GM19240 (cell line): ENCODE data around the gene TMC1.

Source experiments
- DNase-seq: peaks from one replicate; pipeline ENCODE4 v3.0.0; 2011; ENCODE audit warnings: low spot score; ENCODE audit not compliant: insufficient read length

TMC1 gene

DNA sequence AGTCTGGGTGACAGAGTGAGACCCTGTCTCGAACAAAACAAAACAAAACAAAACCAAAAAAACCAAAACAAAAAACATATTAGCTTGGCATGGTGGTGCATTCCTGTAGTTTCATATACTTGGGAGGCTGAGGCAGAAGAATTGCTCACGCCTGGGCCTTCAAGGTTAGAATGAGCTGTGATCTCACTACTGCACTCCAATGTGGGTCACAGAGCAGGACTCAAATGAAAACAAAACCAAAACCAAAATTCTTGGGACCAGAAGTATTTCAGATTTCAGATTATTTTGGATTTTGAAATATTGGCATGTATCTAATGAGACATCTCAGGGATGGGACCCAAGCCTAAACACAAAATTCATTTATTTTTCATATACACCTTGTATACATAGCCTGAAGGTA, 80.2 kb downstream of the TMC1 start:
- no peak for DNase-seq

DNA sequence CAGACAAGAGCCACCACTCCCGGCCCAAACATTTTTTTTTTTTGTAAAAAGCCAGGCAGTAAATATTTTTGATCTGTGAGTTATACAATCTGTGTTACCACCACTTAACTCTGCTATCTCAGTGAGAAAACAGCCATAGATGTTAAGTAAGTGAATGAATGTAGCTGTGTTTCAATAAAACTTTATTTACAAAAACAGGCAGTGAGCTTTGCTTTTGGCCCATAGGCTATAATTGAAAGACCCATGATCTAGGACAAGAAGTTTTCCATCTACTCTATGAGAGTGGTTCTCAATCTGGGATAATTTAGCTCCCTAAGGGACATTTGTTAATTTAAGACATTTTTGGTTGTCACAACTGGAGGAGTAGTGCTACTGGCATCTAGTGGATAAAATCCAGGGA, 91.0 kb downstream of the TMC1 start:
- DNase-seq: no peak

DNA sequence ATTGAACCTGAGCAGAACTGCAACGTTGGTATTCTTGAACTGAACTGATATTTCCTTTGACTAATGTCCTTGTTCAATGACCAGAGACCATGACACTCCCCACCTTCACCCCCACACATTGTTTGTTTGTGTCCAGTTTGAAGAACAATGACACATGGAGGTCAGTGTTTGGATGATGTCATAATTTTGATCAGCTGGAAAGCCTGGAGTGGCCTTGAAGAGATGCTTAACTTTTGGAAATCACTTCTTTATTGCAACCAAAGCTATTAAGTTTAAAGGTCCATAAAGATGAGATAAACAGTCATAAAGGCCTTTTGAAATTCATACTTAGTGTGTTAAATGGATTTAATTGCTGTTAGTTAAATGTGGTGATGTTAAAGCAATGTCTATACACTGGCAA, 92.7 kb downstream of the TMC1 start:
- no peak for DNase-seq

DNA sequence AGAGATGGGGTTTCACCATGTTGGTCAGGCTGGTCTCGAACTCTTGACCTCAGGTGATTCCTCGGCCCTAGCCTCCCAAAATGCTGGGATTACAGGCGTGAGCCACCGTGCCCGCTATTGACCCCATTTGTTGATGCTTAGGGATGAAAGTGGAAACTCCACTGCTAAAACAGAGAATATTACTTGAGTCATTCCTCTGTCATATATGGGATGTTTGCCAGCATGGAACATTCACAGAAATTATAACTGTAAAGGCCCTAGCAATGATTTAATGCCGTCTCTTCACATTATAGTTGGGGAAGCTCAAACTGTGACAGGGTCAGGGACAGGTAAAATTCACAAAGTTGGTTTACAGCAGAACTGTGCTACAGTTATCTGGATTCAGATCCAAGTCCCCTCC, 94.5 kb downstream of the TMC1 start:
- DNase-seq: no peak

GRCh38 chr9:72618811-72619210, 97.4 kb downstream of the TMC1 start:
- no peak for DNase-seq

DNA sequence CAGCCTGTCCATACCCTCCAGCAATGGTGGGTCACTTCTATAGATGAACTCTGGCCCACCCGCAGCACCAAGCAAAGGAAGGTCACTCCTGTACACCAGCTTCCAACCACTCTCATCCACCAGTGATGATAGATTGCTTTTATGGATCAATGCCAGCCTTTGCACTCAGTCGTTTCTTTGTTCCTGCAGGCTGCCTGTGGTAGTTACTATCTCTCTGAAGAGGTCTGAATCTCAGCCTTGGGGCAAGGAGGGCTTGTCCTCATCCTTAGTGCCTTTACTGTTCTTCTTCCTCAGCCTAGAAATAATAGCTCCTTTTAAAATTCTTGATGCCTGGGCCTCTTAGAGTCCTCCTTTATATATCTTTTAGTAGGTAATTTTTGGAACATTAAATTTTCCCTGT, 100.8 kb downstream of the TMC1 start:
- DNase-seq: no peak

- no peak for DNase-seq
Observed at GRCh38 chr9:72623156-72623555, 101.7 kb downstream of the TMC1 start.

DNA sequence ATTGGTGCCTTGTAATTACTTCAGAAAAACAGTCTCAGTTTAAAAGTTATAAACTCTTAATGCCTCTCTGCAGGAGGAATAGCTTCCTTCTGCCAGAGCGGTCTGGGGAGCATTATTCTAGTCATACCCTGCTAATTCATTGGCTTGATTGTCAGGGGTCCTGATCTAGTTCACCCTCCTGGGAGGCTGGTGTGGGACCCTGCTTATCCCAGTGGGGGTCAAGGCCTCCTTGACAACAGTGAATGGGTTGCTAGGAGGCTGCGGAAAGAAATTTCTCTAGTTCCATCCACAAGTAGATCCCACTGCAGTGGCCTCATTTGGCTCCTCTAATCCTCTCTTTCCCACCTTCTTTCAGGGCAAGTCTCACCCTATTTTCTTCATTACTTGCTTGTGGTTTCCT, 105.7 kb downstream of the TMC1 start:
- DNase-seq: no peak

GRCh38 chr9:72627956-72628540, 106.6 kb downstream of the TMC1 start:
- DNase-seq: no peak

GRCh38 chr9:72633966-72634365, 112.6 kb downstream of the TMC1 start:
- DNase-seq: no peak

GRCh38 chr9:72635197-72635596, 113.8 kb downstream of the TMC1 start:
- DNase-seq: peak; percentile 3

DNA sequence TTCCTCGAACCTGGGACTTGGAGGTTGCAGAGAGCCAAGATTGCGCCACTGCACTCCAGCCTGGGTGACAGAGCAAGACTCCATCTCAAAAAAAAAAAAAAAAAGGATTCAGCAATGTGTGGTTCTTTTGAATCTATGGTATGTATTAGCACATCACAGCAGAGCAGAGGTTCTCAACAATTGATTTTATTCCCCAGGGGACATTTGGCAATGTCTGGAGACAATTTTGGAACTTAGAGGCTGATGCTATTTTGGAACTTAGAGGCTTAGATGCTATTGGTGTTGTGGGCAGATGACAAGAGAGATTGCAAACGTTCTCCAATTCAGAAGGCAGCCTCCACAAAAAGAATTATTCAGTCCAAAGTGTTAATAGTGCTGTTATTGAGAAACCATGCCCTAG, 115.2 kb downstream of the TMC1 start:
- DNase-seq: no peak

DNA sequence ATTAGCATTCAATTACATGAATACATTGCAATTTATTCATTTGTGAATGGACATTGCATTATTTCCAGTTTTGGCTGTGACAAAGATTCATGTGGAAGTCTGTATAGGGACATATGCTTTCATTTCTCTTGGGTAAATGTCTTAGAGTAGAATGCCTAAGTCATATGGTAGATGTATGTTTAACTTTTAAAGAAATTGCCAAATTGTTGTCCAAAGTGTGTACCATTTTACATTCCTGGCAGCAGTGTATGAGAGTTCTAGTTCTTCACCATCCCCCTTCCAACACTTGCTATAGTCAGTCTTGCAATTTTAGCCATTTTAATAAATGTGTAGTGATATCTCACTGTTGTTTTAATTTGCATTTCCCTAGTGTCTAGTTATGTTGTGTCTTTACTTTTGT, 122.2 kb downstream of the TMC1 start:
- DNase-seq: no peak

DNA sequence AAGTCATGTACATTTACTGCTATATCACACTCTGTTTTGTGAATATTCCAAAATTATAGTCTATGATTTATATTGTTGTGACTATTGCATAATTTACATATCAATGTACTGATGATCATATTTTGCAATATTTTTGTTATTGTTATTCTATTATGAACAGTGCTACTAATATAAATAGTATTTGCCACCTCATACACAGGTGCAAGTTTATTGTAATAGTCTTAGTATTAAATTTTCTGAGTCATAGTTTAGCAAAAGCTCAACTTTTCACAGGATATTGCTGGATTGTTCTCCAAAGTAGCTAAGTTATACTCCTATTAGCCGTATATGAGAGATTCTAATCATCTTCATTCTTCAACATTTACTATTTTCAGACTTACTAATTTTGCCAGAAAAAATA, 124.7 kb downstream of the TMC1 start:
- DNase-seq: no peak

- DNase-seq: no peak
Observed at GRCh38 chr9:72648324-72649126, 127.1 kb downstream of the TMC1 start.

DNA sequence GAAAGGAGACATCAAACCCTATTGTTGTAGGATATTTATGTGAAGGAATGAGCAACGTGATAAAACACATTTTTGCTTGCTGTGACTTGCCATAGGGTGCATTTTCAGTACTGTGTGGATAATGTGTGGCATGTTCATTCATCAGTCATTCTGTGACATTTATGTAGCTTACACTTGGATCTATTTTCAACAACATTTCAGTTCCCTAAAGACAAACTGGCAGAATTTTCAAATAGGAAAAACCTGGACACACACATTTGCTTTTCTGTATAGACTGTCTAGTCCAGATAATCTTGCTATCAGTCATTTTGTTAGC, 127.7 kb downstream of the TMC1 start:
- no peak for DNase-seq

- DNase-seq: no peak
Observed at GRCh38 chr9:72650206-72650605, 128.8 kb downstream of the TMC1 start.

DNA sequence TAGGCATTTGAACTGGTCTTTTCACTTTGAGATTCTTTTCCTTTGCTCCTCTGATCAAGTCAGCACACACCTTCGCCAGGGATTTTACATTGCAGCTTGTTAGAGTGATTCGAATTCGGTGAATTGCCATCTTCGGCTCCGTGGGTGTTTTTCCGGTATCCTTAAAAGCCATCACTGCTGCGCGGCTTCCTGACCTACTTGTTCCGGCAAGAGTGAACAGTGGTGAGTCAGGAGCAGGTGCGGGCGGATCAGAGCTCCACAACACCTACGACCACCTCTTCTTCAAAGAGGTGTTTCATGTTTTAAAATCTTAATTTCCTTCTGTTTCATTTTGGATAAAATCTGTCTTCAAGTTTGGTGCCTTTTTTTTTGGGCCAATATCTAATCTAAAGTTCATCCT, 134.6 kb downstream of the TMC1 start:
- no peak for DNase-seq

DNA sequence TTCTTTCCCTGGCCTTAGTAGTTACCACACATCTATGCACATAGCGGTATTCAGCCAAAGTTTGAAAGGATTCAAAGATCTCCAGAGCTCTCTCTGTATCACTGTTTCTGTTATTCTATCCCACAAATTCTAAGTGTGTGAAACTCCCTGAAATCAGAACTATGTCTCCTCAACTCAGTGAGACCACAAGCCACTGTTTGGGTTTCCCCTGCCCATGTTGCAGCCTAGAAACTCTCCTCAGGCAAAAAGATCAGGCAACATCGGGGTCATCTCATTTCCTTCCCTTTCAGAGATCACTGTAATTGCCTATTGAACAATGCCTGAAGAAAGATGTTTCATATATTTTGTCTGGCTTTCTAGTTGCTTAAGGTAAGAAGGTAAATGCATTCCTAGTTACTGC, 135.6 kb downstream of the TMC1 start:
- no peak for DNase-seq

DNA sequence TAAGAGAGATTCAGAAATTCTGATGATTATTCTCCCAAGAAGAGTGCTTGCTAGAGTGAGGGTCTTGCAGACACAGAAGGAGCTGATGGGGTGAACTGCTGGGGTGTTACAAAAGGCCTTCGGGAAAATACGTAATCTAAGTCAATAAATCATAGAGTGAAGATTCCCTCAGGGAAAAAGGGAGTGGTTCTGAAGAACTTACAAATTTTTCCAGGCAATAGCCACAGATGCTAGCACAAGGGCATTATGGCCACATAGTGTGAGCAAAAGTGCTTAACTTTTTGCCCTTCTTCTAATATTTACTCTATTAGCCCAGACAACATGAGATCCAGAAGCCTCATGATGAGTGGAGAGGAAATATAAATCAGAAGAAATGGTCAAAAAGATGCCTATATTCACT, 137.3 kb downstream of the TMC1 start:
- no peak for DNase-seq

DNA sequence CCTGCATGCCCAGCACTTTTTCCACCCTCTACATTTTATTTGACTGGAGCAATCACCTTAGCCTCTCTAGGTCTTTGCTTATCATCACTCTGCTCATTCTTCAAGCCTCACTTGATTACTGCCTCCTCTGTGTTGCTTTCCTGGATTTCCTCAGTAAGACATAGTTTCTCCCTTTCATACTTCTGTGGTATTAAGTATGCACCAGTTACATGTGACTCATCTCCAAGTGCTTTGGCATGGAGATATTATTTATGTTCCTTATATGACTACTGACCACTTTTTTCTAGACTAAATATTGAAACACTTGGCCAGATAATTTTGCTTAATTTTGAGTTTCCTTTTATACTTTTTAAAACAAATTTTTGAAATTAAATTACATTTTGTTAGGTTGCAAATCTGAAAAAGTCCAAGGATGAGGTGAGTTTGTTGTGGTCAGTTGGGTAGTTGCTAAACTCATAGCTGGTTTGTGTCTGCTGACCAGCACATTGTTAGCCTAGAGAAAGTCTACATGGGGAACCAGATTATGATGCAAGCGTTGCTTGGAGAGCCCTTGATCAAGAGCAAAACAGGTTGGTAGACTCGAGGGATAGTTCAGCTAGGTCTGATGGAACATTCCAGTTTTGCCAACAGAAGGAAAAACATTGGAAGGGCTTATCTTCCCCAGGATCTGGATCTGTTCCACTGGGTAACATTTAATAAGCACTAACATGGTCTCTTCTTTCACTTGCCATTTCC, 140.2 kb downstream of the TMC1 start:
- no peak for DNase-seq

DNA sequence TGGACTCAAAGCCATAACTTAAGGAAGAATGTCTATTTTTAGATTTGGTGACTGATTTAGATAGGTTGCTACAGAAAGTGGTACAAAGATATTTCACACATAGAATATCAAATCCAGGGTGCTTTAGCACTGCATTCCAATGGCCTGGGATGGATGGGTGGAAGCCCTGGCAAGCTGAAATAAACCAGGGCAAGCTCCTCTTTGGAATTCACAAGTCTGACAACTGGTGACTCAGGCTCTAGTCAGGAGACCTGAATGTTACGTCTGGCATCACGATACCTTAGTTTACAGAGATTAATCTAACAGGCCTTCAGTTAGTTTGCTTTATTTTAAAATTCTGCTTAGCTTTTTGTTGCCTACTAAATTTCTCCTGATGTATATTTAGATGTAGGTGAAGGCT, 144.0 kb downstream of the TMC1 start:
- DNase-seq: no peak

- no peak for DNase-seq
Observed at GRCh38 chr9:72667181-72667580, 145.8 kb downstream of the TMC1 start.
